Osteocyte (in vitro differentiated cells): ENCODE measurements around the gene CDC42BPB. TPM values are rescaled to one million over a fixed set of nuclear protein-coding genes. Genes with fewer than 3 reads are reported as not detected.

ENCODE experiments used
- DNase-seq: peaks from one replicate; pipeline ENCODE4 v3.0.0; 2021; ENCODE audit warnings: mixed read lengths; ENCODE audit not compliant: unreplicated experiment; ENCODE audit errors: extremely low spot score
- H3K27ac Mint-ChIP-seq: one replicate; pipeline ENCODE4 v1.8.0; 2021; ENCODE audit warnings: mild to moderate bottlenecking, mixed read lengths; ENCODE audit not compliant: unreplicated experiment
- H3K27me3 Mint-ChIP-seq: one replicate; pipeline ENCODE4 v1.8.0; 2021; ENCODE audit warnings: mixed read lengths; ENCODE audit not compliant: unreplicated experiment
- H3K36me3 Mint-ChIP-seq: one replicate; pipeline ENCODE4 v1.8.0; 2021; ENCODE audit warnings: mixed read lengths; ENCODE audit not compliant: unreplicated experiment
- H3K4me1 Mint-ChIP-seq: one replicate; pipeline ENCODE4 v1.8.0; 2021; ENCODE audit warnings: mixed read lengths; ENCODE audit not compliant: unreplicated experiment
- H3K4me3 Mint-ChIP-seq: one replicate; pipeline ENCODE4 v1.8.0; 2021; ENCODE audit warnings: mild to moderate bottlenecking, moderate library complexity, mixed read lengths; ENCODE audit not compliant: unreplicated experiment
- H3K9me3 Mint-ChIP-seq: one replicate; pipeline ENCODE4 v1.8.0; 2021; ENCODE audit warnings: mixed read lengths; ENCODE audit not compliant: unreplicated experiment
- CTCF ChIP-seq: fragments of 200-600 bp; sonication (generic); IDR thresholded peaks from 2 replicates; pipeline ENCODE4 v1.5.0; 2021; ENCODE audit warnings: antibody characterized with exemption, mild to moderate bottlenecking, moderate library complexity
- total RNA-seq: library from RNA; stranded (reverse); gene quantifications from 2 replicates; pipeline ENCODE4 v1.2.1, GENCODE V29; 2021

Gene CDC42BPB
- total RNA-seq, 1 donor from 2014 or later: 99.0 TPM

GRCh38 chr14:102944448-102945330 lies 112.7 kb downstream of the CDC42BPB start:
- no peak for DNase-seq
- TF ChIP-seq CTCF: no peak
- Mint-ChIP-seq H3K36me3 (peaks cover 49% of the 10 kb centered on the region), H3K27me3 (no peaks in the 10 kb centered on the region), H3K27ac (no peak overlapping the region), H3K9me3 (no peaks in the 10 kb centered on the region), H3K4me3 (no peak overlapping the region), H3K4me1 (no peaks in the 10 kb centered on the region)

- no peaks in the 10 kb centered on the region for H3K27me3 Mint-ChIP-seq
- no peak overlapping the region for H3K4me3 Mint-ChIP-seq
- H3K9me3 Mint-ChIP-seq: no peaks in the 10 kb centered on the region
- H3K4me1 Mint-ChIP-seq: no peaks in the 10 kb centered on the region
- no peak overlapping the region for H3K27ac Mint-ChIP-seq
- TF ChIP-seq CTCF: no peak
- H3K36me3 Mint-ChIP-seq: peaks cover 47% of the 10 kb centered on the region
- no peak for DNase-seq
Measured at GRCh38 chr14:102943979-102944378, 113.4 kb downstream of the CDC42BPB start.

- TF ChIP-seq CTCF: no peak
- no peak overlapping the region for H3K4me3 Mint-ChIP-seq
Measured at GRCh38 chr14:102943454-102943853, 113.9 kb downstream of the CDC42BPB start.

GRCh38 chr14:102942069-102942468 lies 115.3 kb downstream of the CDC42BPB start:
- Mint-ChIP-seq H3K4me1 (no peaks in the 10 kb centered on the region), H3K36me3 (peaks cover 49% of the 10 kb centered on the region), H3K27me3 (no peaks in the 10 kb centered on the region), H3K27ac (no peak overlapping the region), H3K9me3 (no peaks in the 10 kb centered on the region), H3K4me3 (no peak overlapping the region)
- no peak for DNase-seq
- no peak for TF ChIP-seq CTCF

More at GRCh38 chr14:102943454-102943853, 113.9 kb downstream of the CDC42BPB start:
- no peak for DNase-seq
- no peaks in the 10 kb centered on the region for H3K27me3 Mint-ChIP-seq
- H3K36me3 Mint-ChIP-seq: peaks cover 47% of the 10 kb centered on the region
- H3K27ac Mint-ChIP-seq: no peak overlapping the region
- no peaks in the 10 kb centered on the region for H3K9me3 Mint-ChIP-seq
- H3K4me1 Mint-ChIP-seq: no peaks in the 10 kb centered on the region

- no peak for DNase-seq
Measured at GRCh38 chr14:102941419-102942011, 115.8 kb downstream of the CDC42BPB start.

More at GRCh38 chr14:102941419-102942011, 115.8 kb downstream of the CDC42BPB start:
- Mint-ChIP-seq H3K36me3 (peaks cover 49% of the 10 kb centered on the region), H3K27me3 (no peaks in the 10 kb centered on the region), H3K4me3 (no peak overlapping the region), H3K4me1 (no peaks in the 10 kb centered on the region), H3K9me3 (no peaks in the 10 kb centered on the region), H3K27ac (no peak overlapping the region)
- no peak for TF ChIP-seq CTCF
